Hindlimb muscle (tissue), 1 donor: ENCODE measurements around the gene COL4A1. TPM values are rescaled to one million over a fixed set of nuclear protein-coding genes. Genes with fewer than 3 reads are reported as not detected.

ENCODE experiments used
- DNase-seq: peaks from one replicate; pipeline ENCODE4 v3.0.0-alpha.2; 2013
- polyA plus RNA-seq: library from polyadenylated mRNA; unstranded; fragments of 120-200 nt; gene quantifications from one replicate; pipeline ENCODE4 v1.2.1, GENCODE V29; 2013; ENCODE audit not compliant: insufficient read length

The COL4A1 gene
- polyA plus RNA-seq, 1 donor = 706 TPM

GRCh38 chr13:110107568-110108347 is 199.2 kb downstream of the COL4A1 start:
- no peak for DNase-seq

GRCh38 chr13:110106726-110107125 is 200.2 kb downstream of the COL4A1 start:
- no peak for DNase-seq

- DNase-seq = no peak
Observed at GRCh38 chr13:110105136-110105535, 201.8 kb downstream of the COL4A1 start.

GRCh38 chr13:110103534-110103933 is 203.4 kb downstream of the COL4A1 start:
- no peak for DNase-seq

- no peak for DNase-seq
Observed at GRCh38 chr13:110103026-110103425, 203.9 kb downstream of the COL4A1 start.

- DNase-seq = no peak
Observed at GRCh38 chr13:110102053-110102452, 204.9 kb downstream of the COL4A1 start.

GRCh38 chr13:110099922-110100321 is 207.0 kb downstream of the COL4A1 start:
- DNase-seq = no peak

Other genes starting within 250 kb of the COL4A1 start
- gene COL4A2, start 127 bp upstream of the COL4A1 start, polyA plus RNA-seq = 562 TPM